Keratinocyte (primary cell): ENCODE measurements around the gene CTNNA3. TPM values are rescaled to one million over a fixed set of nuclear protein-coding genes. Genes with fewer than 3 reads are reported as not detected.

ENCODE experiments used
- DNase-seq: peaks from one replicate; pipeline ENCODE4 v3.0.0-alpha.2; 2011; ENCODE audit warnings: low read depth, missing footprints, low spot score
- FAIRE-seq: peaks from 2 replicates; lab custom pipeline; 2011; peaks lifted over from hg19 to GRCh38; lab: Jason Lieb, UNC
- H2AFZ ChIP-seq: 2 replicates; pipeline ENCODE4 v1.6.0; 2012; ENCODE audit warnings: low read length, control low read depth, inconsistent platforms; ENCODE audit not compliant: control insufficient read depth
- H3K27ac ChIP-seq: 2 replicates; pipeline ENCODE4 v1.5.1; 2011; ENCODE audit warnings: low read length; ENCODE audit not compliant: control insufficient read depth, insufficient read depth
- H3K27me3 ChIP-seq: 3 replicates; pipeline ENCODE4 v1.6.0; 2011; ENCODE audit warnings: low read length; ENCODE audit not compliant: control insufficient read depth, insufficient read depth; ENCODE audit errors: extremely low read depth
- H3K36me3 ChIP-seq, 2 experiments: 2 replicates in 1 of 2; 3 replicates in 1 of 2; pipeline ENCODE4 v1.5.1; 2011; ENCODE audit warnings: low read length in 2 of 2, mild to moderate bottlenecking in 1 of 2; ENCODE audit not compliant: control insufficient read depth in 2 of 2, insufficient read depth in 2 of 2; ENCODE audit errors: extremely low read depth in 1 of 2
- H3K4me1 ChIP-seq: 3 replicates; pipeline ENCODE4 v1.5.1; 2011; ENCODE audit warnings: low read length; ENCODE audit not compliant: control insufficient read depth, insufficient read depth; ENCODE audit errors: extremely low read depth
- H3K4me2 ChIP-seq: 3 replicates; pipeline ENCODE4 v1.6.0; 2011; ENCODE audit warnings: low read depth, low read length; ENCODE audit not compliant: control insufficient read depth, insufficient read depth; ENCODE audit errors: extremely low read depth
- H3K4me3 ChIP-seq, 3 experiments: fragments of 200-600 bp in 1 of 3; sonication (generic) in 1 of 3; 2 replicates in 2 of 3; 3 replicates in 1 of 3; pipeline ENCODE4 v1.5.1; 2011 to 2016; ENCODE audit warnings: low read length in 3 of 3, mild to moderate bottlenecking in 3 of 3, control low read depth in 2 of 3, inconsistent platforms in 1 of 3, low read depth in 1 of 3, mixed read lengths in 1 of 3, mixed run types in 1 of 3, moderate library complexity in 1 of 3; ENCODE audit not compliant: control insufficient read depth in 2 of 3, insufficient read depth in 2 of 3; ENCODE audit errors: extremely low read depth in 1 of 3
- H3K79me2 ChIP-seq: 2 replicates; pipeline ENCODE4 v1.6.0; 2012; ENCODE audit warnings: low read length; ENCODE audit not compliant: control insufficient read depth, insufficient read depth
- H3K9ac ChIP-seq: 3 replicates; pipeline ENCODE4 v1.6.0; 2011; ENCODE audit warnings: low read length; ENCODE audit not compliant: control insufficient read depth, insufficient read depth; ENCODE audit errors: extremely low read depth
- H3K9me1 ChIP-seq: 3 replicates; pipeline ENCODE4 v1.6.0; 2011; ENCODE audit warnings: low read length; ENCODE audit not compliant: control insufficient read depth, insufficient read depth; ENCODE audit errors: extremely low read depth
- H3K9me3 ChIP-seq: 2 replicates; pipeline ENCODE4 v1.5.1; 2012; ENCODE audit warnings: low read depth, low read length; ENCODE audit not compliant: control insufficient read depth
- H4K20me1 ChIP-seq: 3 replicates; pipeline ENCODE4 v1.6.0; 2011; ENCODE audit warnings: low read length; ENCODE audit not compliant: control insufficient read depth, insufficient read depth; ENCODE audit errors: extremely low read depth
- CTCF ChIP-seq, 3 experiments: IDR thresholded peaks in 1 of 3; conservative IDR thresholded peaks in 1 of 3; optimal IDR thresholded peaks in 1 of 3; 2 replicates in 2 of 3; 3 replicates in 1 of 3; pipeline versions ENCODE3 to v1.5.1; 2011; ENCODE audit warnings: low read length in 3 of 3, mild to moderate bottlenecking in 3 of 3, moderate library complexity in 2 of 3, control low read depth in 1 of 3, inconsistent platforms in 1 of 3; ENCODE audit not compliant: insufficient read depth in 2 of 3; ENCODE audit errors: extremely low read depth in 1 of 3
- EZH2 ChIP-seq: IDR thresholded peaks from one replicate; pipeline ENCODE4 v1.6.1; 2012; ENCODE audit warnings: inconsistent platforms, mild to moderate bottlenecking, low read length, moderate library complexity
- dilution Hi-C: fragments of 300-500 bp; cut with MboI; formaldehyde crosslinking; loops from one replicate; pipeline ENCODE4 v1.7.0; 2020; ENCODE audit warnings: low sequenced_read_pairs; ENCODE audit not compliant: extremely low pct_ligation_motif_present
- polyA plus RNA-seq, 5 experiments: library from polyadenylated mRNA; depleted of rRNA in 3 of 5; stranded (reverse) in 3 of 5; stranded (forward) in 1 of 5; unstranded in 1 of 5; fragments of >200 nt; gene quantifications; 1 replicate in 1 of 5; 2 replicates in 3 of 5; 3 replicates in 1 of 5; pipeline versions ENCODE4 v1.2.1 to v1.2.3, GENCODE V29; 2011 to 2012; ENCODE audit warnings: missing spikeins in 2 of 5, low read depth in 1 of 5, low replicate concordance in 1 of 5

The CTNNA3 gene
- polyA plus RNA-seq, 1 donor (not counting 4 experiments of a cell fraction or from before 2014, with no cell fraction given), result 0.01 TPM

- H3K27ac ChIP-seq, result no peak overlapping the region
- H3K4me3 ChIP-seq, result no peak overlapping the region
- no peak for DNase-seq
- FAIRE-seq, result no peak
- H3K9ac ChIP-seq, result no peak overlapping the region
- H3K4me1 ChIP-seq, result no peaks in the 10 kb centered on the region
- H3K4me2 ChIP-seq, result no peak overlapping the region
- H3K27me3 ChIP-seq, result peaks cover 20% of the 10 kb centered on the region
- TF ChIP-seq CTCF (optimal IDR thresholded peaks at IDR 0.05 in 1 of 3, IDR thresholded peaks at IDR 0.05 in 1 of 3, conservative IDR thresholded peaks at IDR 0.05 in 1 of 3; ENCODE audit: extremely low read depth in 1 of 3, insufficient read depth in 2 of 3, low read length in 3 of 3) (no peak), EZH2 (no peak)
- no peaks in the 10 kb centered on the region for H3K79me2 ChIP-seq
- dilution Hi-C loops, result no loop called here
- H3K9me1 ChIP-seq, result no peaks in the 10 kb centered on the region
- no peaks in the 10 kb centered on the region for H3K36me3 ChIP-seq
- no peaks in the 10 kb centered on the region for H3K9me3 ChIP-seq
- H2AFZ ChIP-seq, result no peak overlapping the region
- H4K20me1 ChIP-seq, result no peaks in the 10 kb centered on the region
These were observed 768.6 kb downstream of the CTNNA3 start for GRCh38 chr10:66927251-66927935.

- H3K27me3 ChIP-seq, result peaks cover 20% of the 10 kb centered on the region
- DNase-seq (no peak), FAIRE-seq (no peak)
- no peak overlapping the region for H3K27ac ChIP-seq
- no peak overlapping the region for H2AFZ ChIP-seq
- no peaks in the 10 kb centered on the region for H3K4me1 ChIP-seq
- H3K9me1 ChIP-seq, result no peaks in the 10 kb centered on the region
- no peaks in the 10 kb centered on the region for H3K36me3 ChIP-seq
- H3K9me3 ChIP-seq, result no peaks in the 10 kb centered on the region
- dilution Hi-C loops, result no loop called here
- no peak overlapping the region for H3K9ac ChIP-seq
- H3K4me3 ChIP-seq, result no peak overlapping the region
- H3K4me2 ChIP-seq, result no peak overlapping the region
- H4K20me1 ChIP-seq, result no peaks in the 10 kb centered on the region
- no peaks in the 10 kb centered on the region for H3K79me2 ChIP-seq
- TF ChIP-seq EZH2, result no peak
These were observed 769.2 kb downstream of the CTNNA3 start for GRCh38 chr10:66926841-66927240.
